CD8-positive, alpha-beta memory T cell (primary cell): ENCODE measurements around the gene NPM3. TPM values are rescaled to one million over a fixed set of nuclear protein-coding genes. Genes with fewer than 3 reads are reported as not detected.

Experiments used
- CTCF ChIA-PET: fragments of 350-600 bp; sonication (Branson Sonifier 250); formaldehyde crosslinking; loops from one replicate; lab custom pipeline; 2021; ENCODE audit warnings: antibody characterized with exemption; lab: Charles Lee
- POLR2A ChIA-PET: fragments of 350-600 bp; sonication (Branson Sonifier 250); formaldehyde crosslinking; loops from one replicate; lab custom pipeline; 2021; ENCODE audit warnings: antibody characterized with exemption; lab: Charles Lee
- DNase-seq, 5 donors: peaks; one replicate each; pipeline versions ENCODE4 v3.0.0 to v3.0.0-alpha.2; 2020 to 2022; ENCODE audit warnings: mixed read lengths in 1 of 5
- H3K27ac ChIP-seq: one replicate; pipeline ENCODE4 v1.7.0; 2013; ENCODE audit warnings: low read depth, mild to moderate bottlenecking, low read length, moderate library complexity
- H3K27me3 ChIP-seq: 2 replicates; pipeline ENCODE4 v1.7.0; 2013; ENCODE audit warnings: low read length, mild to moderate bottlenecking; ENCODE audit not compliant: insufficient read depth, poor library complexity, severe bottlenecking
- H3K36me3 ChIP-seq: 2 replicates; pipeline ENCODE4 v1.7.0; 2013; ENCODE audit warnings: mild to moderate bottlenecking, low read length, moderate library complexity; ENCODE audit not compliant: insufficient read depth
- H3K4me1 ChIP-seq: 2 replicates; pipeline ENCODE4 v1.7.0; 2013; ENCODE audit warnings: mild to moderate bottlenecking, low read length, moderate library complexity; ENCODE audit not compliant: insufficient read depth
- H3K4me3 ChIP-seq: 2 replicates; pipeline ENCODE4 v1.7.0; 2013; ENCODE audit warnings: mild to moderate bottlenecking, low read length
- H3K9me3 ChIP-seq: 2 replicates; pipeline ENCODE4 v1.7.0; 2013; ENCODE audit warnings: mild to moderate bottlenecking, low read length
- H3K27ac Mint-ChIP-seq, 8 donors: one replicate each; pipeline ENCODE4 v1.8.0; 2020 to 2021; ENCODE audit warnings: mixed read lengths in 8 of 8, mild to moderate bottlenecking in 6 of 8, inconsistent platforms in 3 of 8, moderate library complexity in 3 of 8
- H3K27me3 Mint-ChIP-seq, 2 donors: one replicate each; pipeline ENCODE4 v1.8.0; 2020 to 2021; ENCODE audit warnings: mixed read lengths in 2 of 2, mild to moderate bottlenecking in 1 of 2, moderate library complexity in 1 of 2
- H3K36me3 Mint-ChIP-seq, 3 donors: one replicate each; pipeline ENCODE4 v1.8.0; 2020 to 2021; ENCODE audit warnings: mixed read lengths in 3 of 3, inconsistent platforms in 1 of 3, mild to moderate bottlenecking in 1 of 3
- H3K4me1 Mint-ChIP-seq, 3 donors: one replicate each; pipeline ENCODE4 v1.8.0; 2020 to 2021; ENCODE audit warnings: mixed read lengths in 3 of 3, inconsistent platforms in 1 of 3, mild to moderate bottlenecking in 1 of 3
- H3K4me3 Mint-ChIP-seq, 7 donors: one replicate each; pipeline ENCODE4 v1.8.0; 2020 to 2021; ENCODE audit warnings: mixed read lengths in 7 of 7, mild to moderate bottlenecking in 6 of 7, moderate library complexity in 4 of 7, inconsistent platforms in 2 of 7
- H3K9me3 Mint-ChIP-seq, 5 donors: one replicate each; pipeline ENCODE4 v1.8.0; 2020 to 2022; ENCODE audit warnings: mixed read lengths in 5 of 5, mild to moderate bottlenecking in 3 of 5, moderate library complexity in 2 of 5, inconsistent platforms in 1 of 5
- polyA plus RNA-seq: library from polyadenylated mRNA; unstranded; fragments of 300-500 nt; fragmentation: Illumina TruSeq; gene quantifications from one replicate; pipeline ENCODE4 v1.2.3, GENCODE V29; 2021
- total RNA-seq, 2 experiments: library from RNA; stranded (reverse); gene quantifications; one replicate each; pipeline ENCODE4 v1.2.3, GENCODE V29; 2021

Gene NPM3
- total and polyA plus RNA-seq, 3 experiments from 2014 or later = 7.5 to 217 (median 209) TPM

DNA sequence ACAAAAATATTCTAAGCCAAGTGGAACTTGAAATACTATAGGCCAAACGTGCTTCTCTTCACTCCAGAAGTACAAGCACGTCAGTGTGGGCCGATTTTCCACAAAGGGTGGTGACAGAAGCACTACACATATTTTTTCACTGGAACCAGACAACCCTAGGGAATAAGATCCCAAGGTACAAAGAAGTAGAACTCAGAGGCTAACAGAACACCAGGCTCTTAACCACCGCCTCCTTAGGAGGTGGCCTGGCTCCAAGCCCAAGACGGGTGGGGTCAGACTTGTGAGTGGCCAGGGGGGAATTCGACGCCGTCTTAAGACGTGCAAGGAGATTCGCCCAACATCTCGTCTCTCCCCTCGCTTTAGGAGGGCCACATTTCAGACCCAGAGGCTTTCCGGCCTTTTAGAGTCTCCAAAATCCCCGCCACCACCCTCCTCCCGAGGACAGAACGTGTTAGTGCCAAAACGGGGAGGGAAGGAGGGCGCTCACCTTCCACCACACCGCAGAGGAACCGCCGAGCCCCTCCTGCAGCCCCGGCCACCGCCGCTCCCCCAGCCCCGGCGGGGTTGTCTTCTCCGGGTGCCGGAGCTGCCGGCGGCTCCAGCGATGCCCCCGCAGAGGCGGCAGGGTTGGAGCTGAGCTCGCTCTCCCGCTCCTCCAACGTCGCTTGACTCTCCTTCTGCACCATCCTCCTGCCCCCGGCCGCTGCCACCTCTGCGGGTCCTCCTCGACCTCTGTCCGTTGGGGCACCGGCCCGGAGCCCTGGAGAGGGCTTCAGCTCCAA lies 34.3 kb upstream of the NPM3 start:
- no peaks in the 10 kb centered on the region for H3K27me3 ChIP-seq
- ChIA-PET CTCF (interaction anchor here (0.9 to 10.0 kb wide), 10 partner anchors 11 to 255 kb away, joined by 3 to 77 read pairs (median 4); no protein-coding TSS in a partner anchor), POLR2A (interaction anchor here (0.9 to 3.0 kb wide), 10 partner anchors 11 to 335 kb away, joined by 3 to 39 read pairs (median 4); partner anchors contain the start of genes ARMH3, NOLC1, NPM3 and PPRC1)
- H3K9me3 ChIP-seq = no peaks in the 10 kb centered on the region
- peak overlapping the region; percentile 79 for H3K4me3 ChIP-seq
- Mint-ChIP-seq H3K9me3 (no peaks in the 10 kb centered on the region), H3K4me1 (peaks cover 50 to 57% (median 53%) of the 10 kb centered on the region in 3 donors), H3K27ac (peak overlapping the region; percentile 90 to 99 (median 96)), H3K27me3 (peaks cover 0 to 4% of the 10 kb centered on the region in 2 donors), H3K4me3 (peak overlapping the region; percentile 92 to 100 (median 97)), H3K36me3 (peaks cover 0 to 49% (median 12%) of the 10 kb centered on the region in 3 donors)
- peak overlapping the region; percentile 79 for H3K27ac ChIP-seq
- peaks cover 38% of the 10 kb centered on the region for H3K4me1 ChIP-seq
- H3K36me3 ChIP-seq = peaks cover 10% of the 10 kb centered on the region
- peak in 3 of 5 donors; percentile 23 to 56 (median 25) for DNase-seq

DNA sequence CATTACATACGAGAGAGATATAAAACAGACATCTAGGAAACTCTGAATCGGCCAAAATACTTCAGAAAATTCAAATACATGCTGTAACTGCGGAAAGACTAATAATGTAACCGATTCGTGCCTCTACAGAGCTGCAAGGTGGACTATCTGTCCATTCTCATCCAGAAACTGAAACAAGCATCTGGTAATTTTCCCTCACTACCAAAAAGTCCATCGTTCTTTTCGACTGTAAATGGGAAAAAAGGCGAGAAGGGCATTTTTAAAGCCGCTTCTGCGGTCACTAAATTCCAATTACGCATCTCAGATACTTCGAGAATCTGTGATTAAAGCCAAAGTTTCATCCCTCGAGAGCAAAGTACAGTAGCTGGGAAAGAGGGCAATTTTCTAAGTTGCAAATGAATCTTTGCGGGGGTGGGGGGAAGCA lies 33.7 kb upstream of the NPM3 start:
- Mint-ChIP-seq H3K4me3 (peak overlapping the region; percentile 92 to 100 (median 97)), H3K4me1 (peaks cover 52 to 61% (median 59%) of the 10 kb centered on the region in 3 donors), H3K9me3 (no peaks in the 10 kb centered on the region), H3K27ac (peak overlapping the region; percentile 85 to 99 (median 96)), H3K27me3 (peaks cover 0 to 4% of the 10 kb centered on the region in 2 donors), H3K36me3 (peaks cover 0 to 54% (median 12%) of the 10 kb centered on the region in 3 donors)
- H3K27ac ChIP-seq = peak overlapping the region; percentile 79
- peaks cover 11% of the 10 kb centered on the region for H3K36me3 ChIP-seq
- H3K27me3 ChIP-seq = no peaks in the 10 kb centered on the region
- DNase-seq = no peak
- peak overlapping the region; percentile 79 for H3K4me3 ChIP-seq
- POLR2A ChIA-PET = interaction anchor here (1.8 to 3.0 kb wide), 3 partner anchors 12 to 35 kb away, joined by 4 to 39 read pairs (median 24); partner anchors contain the start of gene NPM3
- CTCF ChIA-PET = interaction anchor here (1.2 to 10.0 kb wide), 4 partner anchors 10 to 256 kb away, joined by 3 to 77 read pairs (median 13); no protein-coding TSS in a partner anchor
- no peaks in the 10 kb centered on the region for H3K9me3 ChIP-seq
- H3K4me1 ChIP-seq = peaks cover 44% of the 10 kb centered on the region

DNA sequence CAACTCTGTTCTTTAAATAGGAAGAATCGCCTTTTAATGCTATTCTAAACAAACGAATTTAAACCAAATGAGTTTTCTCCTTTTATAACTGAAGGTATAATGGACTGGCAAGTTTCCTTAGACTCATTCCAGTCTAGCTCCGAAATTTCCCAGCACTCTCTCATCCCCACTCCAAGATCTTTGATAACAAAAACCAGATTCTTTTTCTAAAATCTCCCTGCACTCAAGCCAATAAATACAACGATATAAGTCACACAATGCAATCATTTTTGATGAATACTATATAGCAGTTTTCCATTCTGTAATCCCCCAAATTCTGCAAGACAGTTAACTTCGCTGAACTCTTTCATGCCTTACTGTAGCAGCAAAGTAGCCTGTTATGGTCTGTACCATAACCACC lies 33.1 kb upstream of the NPM3 start:
- peaks cover 52 to 61% (median 60%) of the 10 kb centered on the region in 3 donors for H3K4me1 Mint-ChIP-seq
- H3K36me3 Mint-ChIP-seq = peaks cover 0 to 59% (median 12%) of the 10 kb centered on the region in 3 donors
- H3K9me3 Mint-ChIP-seq = no peaks in the 10 kb centered on the region
- ChIA-PET POLR2A (interaction anchor here (2.8 to 3.0 kb wide), 2 partner anchors 13 to 34 kb away, joined by 24 to 39 read pairs; partner anchors contain the start of gene NPM3), CTCF (interaction anchor here (0.6 to 10.0 kb wide), 4 partner anchors 10 to 388 kb away, joined by 3 to 77 read pairs (median 13); no protein-coding TSS in a partner anchor)
- Histone ChIP-seq H3K4me3 (peak overlapping the region; percentile 79), H3K27me3 (no peaks in the 10 kb centered on the region), H3K27ac (peak overlapping the region; percentile 79), H3K36me3 (peaks cover 11% of the 10 kb centered on the region), H3K9me3 (no peaks in the 10 kb centered on the region), H3K4me1 (peaks cover 49% of the 10 kb centered on the region)
- peak overlapping the region; percentile 46 to 97 (median 89) for H3K27ac Mint-ChIP-seq
- peaks cover 0 to 4% of the 10 kb centered on the region in 2 donors for H3K27me3 Mint-ChIP-seq
- DNase-seq = no peak
- H3K4me3 Mint-ChIP-seq = peak overlapping the region; percentile 92 to 100 (median 97)

DNA sequence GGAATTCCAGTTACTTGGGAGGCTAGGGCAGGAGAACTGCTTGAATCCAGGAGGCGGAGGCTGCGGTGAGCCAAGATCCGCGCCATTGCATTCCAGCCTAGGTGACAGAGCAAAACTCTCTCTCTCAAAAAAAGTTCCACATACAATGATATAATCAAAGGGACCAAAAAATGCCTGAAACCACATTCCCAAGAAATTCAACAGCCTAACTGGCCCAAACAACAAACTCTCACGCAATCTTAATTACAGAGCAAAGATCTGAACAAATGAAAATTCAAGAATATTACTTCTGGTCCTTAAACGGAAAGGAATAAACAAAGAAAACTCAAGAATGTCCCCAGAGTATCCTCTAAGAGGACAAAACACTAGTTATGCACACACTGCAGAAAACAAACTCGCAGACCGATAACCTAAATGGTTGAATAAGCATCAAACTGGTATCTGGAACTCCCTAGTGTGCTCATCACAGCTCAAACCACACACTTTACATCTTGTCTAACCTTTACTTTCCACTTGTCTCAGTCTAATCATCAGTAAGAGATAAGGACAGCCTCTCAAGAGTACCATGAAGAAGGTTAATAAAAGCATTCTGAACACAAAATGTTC lies 31.3 kb upstream of the NPM3 start:
- H3K36me3 Mint-ChIP-seq = peaks cover 0 to 74% (median 12%) of the 10 kb centered on the region in 3 donors
- CTCF ChIA-PET = interaction anchor here (3.2 to 10.0 kb wide), 3 partner anchors 22 to 31 kb away, joined by 11 to 77 read pairs (median 21); partner anchors contain the start of gene NPM3
- POLR2A ChIA-PET = no interaction called here
- H3K27me3 Mint-ChIP-seq = peaks cover 0 to 4% of the 10 kb centered on the region in 2 donors
- no peak for DNase-seq
- no peaks in the 10 kb centered on the region for H3K27me3 ChIP-seq
- peak overlapping the region; percentile 92 to 100 (median 97) for H3K4me3 Mint-ChIP-seq
- H3K4me3 ChIP-seq = peak overlapping the region; percentile 79
- H3K27ac Mint-ChIP-seq = peak overlapping the region; percentile 64 to 97 (median 86)
- H3K4me1 ChIP-seq = peaks cover 43% of the 10 kb centered on the region
- H3K9me3 ChIP-seq = no peaks in the 10 kb centered on the region
- no peaks in the 10 kb centered on the region for H3K9me3 Mint-ChIP-seq
- H3K27ac ChIP-seq = no peak overlapping the region
- peaks cover 22% of the 10 kb centered on the region for H3K36me3 ChIP-seq
- peaks cover 54 to 64% (median 61%) of the 10 kb centered on the region in 3 donors for H3K4me1 Mint-ChIP-seq

DNA sequence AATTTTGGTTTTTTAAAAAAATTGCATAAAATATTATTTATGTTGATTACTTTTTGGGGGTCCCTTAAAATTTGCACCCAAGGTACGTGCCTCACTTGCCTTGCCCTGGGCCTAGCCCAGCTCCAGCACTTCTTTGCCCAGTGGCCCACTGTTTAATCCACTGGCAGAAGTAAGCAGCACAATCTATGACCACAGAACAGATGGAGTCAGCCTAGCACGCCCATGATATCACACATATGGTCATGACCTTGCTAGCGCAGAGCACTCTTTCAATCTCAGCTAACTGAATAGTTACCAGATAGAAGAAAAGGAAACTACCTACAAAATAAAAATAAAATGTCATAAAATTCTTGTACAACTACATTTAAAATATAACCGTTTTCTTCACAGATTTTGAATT lies 29.4 kb upstream of the NPM3 start:
- Histone ChIP-seq H3K4me1 (peaks cover 38% of the 10 kb centered on the region), H3K27ac (no peak overlapping the region), H3K27me3 (no peaks in the 10 kb centered on the region), H3K9me3 (no peaks in the 10 kb centered on the region), H3K36me3 (peaks cover 39% of the 10 kb centered on the region), H3K4me3 (no peak overlapping the region)
- peak overlapping the region in 4 of 7 donors; percentile 11 to 100 (median 48) for H3K4me3 Mint-ChIP-seq
- DNase-seq = no peak
- peak overlapping the region in 5 of 8 donors; percentile 57 to 89 (median 82) for H3K27ac Mint-ChIP-seq
- POLR2A ChIA-PET = interaction anchor here (1.0 to 1.1 kb wide), 2 partner anchors 21 to 28 kb away, joined by 3 read pairs; no protein-coding TSS in a partner anchor
- H3K36me3 Mint-ChIP-seq = peaks cover 0 to 84% (median 14%) of the 10 kb centered on the region in 3 donors
- H3K27me3 Mint-ChIP-seq = peaks cover 0 to 1% of the 10 kb centered on the region in 2 donors
- H3K4me1 Mint-ChIP-seq = peaks cover 51 to 65% (median 58%) of the 10 kb centered on the region in 3 donors
- no peaks in the 10 kb centered on the region for H3K9me3 Mint-ChIP-seq
- CTCF ChIA-PET = interaction anchor here (1.2 to 10.0 kb wide), 5 partner anchors 9 to 32 kb away, joined by 3 to 77 read pairs (median 12); partner anchors contain the start of gene NPM3

GRCh38 chr10:101807158-101807557 lies 23.9 kb upstream of the NPM3 start:
- Mint-ChIP-seq H3K27ac (peak overlapping the region in 5 of 8 donors; percentile 26 to 88 (median 42)), H3K27me3 (no peaks in the 10 kb centered on the region), H3K4me1 (peaks cover 32 to 46% (median 42%) of the 10 kb centered on the region in 3 donors), H3K4me3 (no peak overlapping the region), H3K36me3 (peaks cover 0 to 78% (median 11%) of the 10 kb centered on the region in 3 donors), H3K9me3 (no peaks in the 10 kb centered on the region)
- H3K36me3 ChIP-seq = peaks cover 58% of the 10 kb centered on the region
- peaks cover 11% of the 10 kb centered on the region for H3K4me1 ChIP-seq
- ChIA-PET CTCF (interaction anchor here (1.0 to 1.8 kb wide), 3 partner anchors 10 to 26 kb away, joined by 3 to 7 read pairs (median 5); no protein-coding TSS in a partner anchor), POLR2A (no interaction called here)
- no peak overlapping the region for H3K4me3 ChIP-seq
- H3K27me3 ChIP-seq = no peaks in the 10 kb centered on the region
- H3K27ac ChIP-seq = no peak overlapping the region
- no peaks in the 10 kb centered on the region for H3K9me3 ChIP-seq
- no peak for DNase-seq

GRCh38 chr10:101803511-101803910 lies 20.3 kb upstream of the NPM3 start:
- Histone ChIP-seq H3K4me3 (no peak overlapping the region), H3K27me3 (no peaks in the 10 kb centered on the region), H3K4me1 (peaks cover 3% of the 10 kb centered on the region), H3K27ac (no peak overlapping the region), H3K9me3 (no peaks in the 10 kb centered on the region), H3K36me3 (peaks cover 69% of the 10 kb centered on the region)
- ChIA-PET CTCF (interaction anchor here (0.6 to 1.8 kb wide), 3 partner anchors 23 to 538 kb away, joined by 3 to 5 read pairs (median 3); no protein-coding TSS in a partner anchor), POLR2A (interaction anchor here (0.6 kb wide), 1 partner anchor 205 kb away, joined by 3 read pairs; no protein-coding TSS in a partner anchor)
- no peak for DNase-seq
- Mint-ChIP-seq H3K27ac (peak overlapping the region in 2 of 8 donors; percentile 63 to 68), H3K9me3 (no peaks in the 10 kb centered on the region), H3K4me1 (peaks cover 35 to 46% (median 42%) of the 10 kb centered on the region in 3 donors), H3K36me3 (peaks cover 4 to 81% (median 23%) of the 10 kb centered on the region in 3 donors), H3K4me3 (peak overlapping the region in 1 of 7 donors; percentile 3), H3K27me3 (no peaks in the 10 kb centered on the region)
